HEK293 (cell line): ENCODE measurements around the gene DGKB.

Experiments
- CTCF ChIA-PET: fragments of 350-600 bp; formaldehyde crosslinking; extraction: SDS; loops from one replicate; lab custom pipeline; 2021; ENCODE audit warnings: antibody characterized with exemption; lab: Yijun Ruan, JAX
- POLR2A ChIA-PET: fragments of 300-600 bp; formaldehyde crosslinking; extraction: SDS; loops from one replicate; lab custom pipeline; 2020; ENCODE audit warnings: antibody characterized with exemption, inconsistent platforms; lab: Yijun Ruan, JAX
- H3K27ac ChIP-seq: fragments of 200-500 bp; sonication (Bioruptor generic); 2 replicates; pipeline ENCODE4 v1.5.1; 2014; ENCODE audit warnings: low read depth, low read length, control low read depth, inconsistent platforms; ENCODE audit errors: extremely low read depth
- H3K36me3 ChIP-seq, 2 experiments: fragments of 200-500 bp in 1 of 2; sonication (Bioruptor generic) in 1 of 2; 1 replicate in 1 of 2; 2 replicates in 1 of 2; pipeline ENCODE4 v1.5.1; 2014 to 2017; ENCODE audit warnings: inconsistent platforms in 2 of 2, low read length in 2 of 2; ENCODE audit not compliant: control insufficient read depth in 2 of 2, insufficient read depth in 1 of 2
- H3K4me1 ChIP-seq: fragments of 200-500 bp; sonication (Bioruptor generic); 2 replicates; pipeline ENCODE4 v1.5.1; 2014; ENCODE audit warnings: mild to moderate bottlenecking, low read length, inconsistent platforms; ENCODE audit not compliant: control insufficient read depth, insufficient read depth
- H3K4me3 ChIP-seq: 2 replicates; pipeline ENCODE4 v1.5.1; 2011; ENCODE audit warnings: low read depth, mild to moderate bottlenecking, control low read depth, low read length, moderate library complexity
- H3K9me3 ChIP-seq: fragments of 200-500 bp; sonication (Bioruptor generic); 2 replicates; pipeline ENCODE4 v1.5.1; 2014; ENCODE audit warnings: low read depth, low read length, inconsistent platforms; ENCODE audit not compliant: control insufficient read depth, insufficient read depth
- INSM2 ChIP-seq: fragments of 450-650 bp; formaldehyde crosslinking; IDR thresholded peaks from 2 replicates; pipeline ENCODE4 v1.5.1; 2016; ENCODE audit warnings: missing biosample characterization, missing genetic modification characterization
- KLF1 ChIP-seq: fragments of 450-650 bp; formaldehyde crosslinking; IDR thresholded peaks from 2 replicates; pipeline ENCODE4 v1.5.1; 2016; ENCODE audit warnings: missing biosample characterization, missing genetic modification characterization
- OVOL3 ChIP-seq: fragments of 450-650 bp; formaldehyde crosslinking; IDR thresholded peaks from 2 replicates; pipeline ENCODE4 v1.5.1; 2016; ENCODE audit warnings: missing biosample characterization, missing genetic modification characterization
- ZBTB10 ChIP-seq: fragments of 450-650 bp; formaldehyde crosslinking; IDR thresholded peaks from 2 replicates; pipeline ENCODE4 v1.5.1; 2016; ENCODE audit warnings: missing biosample characterization, missing genetic modification characterization
- ZBTB44 ChIP-seq: fragments of 450-650 bp; IDR thresholded peaks from 2 replicates; pipeline ENCODE4 v1.5.1; 2018; ENCODE audit warnings: missing biosample characterization, mild to moderate bottlenecking, missing genetic modification characterization
- ZBTB8A ChIP-seq: fragments of 450-650 bp; formaldehyde crosslinking; IDR thresholded peaks from 2 replicates; pipeline ENCODE4 v1.5.1; 2016; ENCODE audit warnings: missing biosample characterization, missing genetic modification characterization
- ZNF10 ChIP-seq: fragments of 450-650 bp; formaldehyde crosslinking; IDR thresholded peaks from 2 replicates; pipeline ENCODE4 v1.5.1; 2017; ENCODE audit warnings: missing biosample characterization, missing genetic modification characterization
- ZNF138 ChIP-seq: fragments of 450-650 bp; formaldehyde crosslinking; IDR thresholded peaks from 2 replicates; pipeline ENCODE4 v1.5.1; 2016; ENCODE audit warnings: missing biosample characterization, missing genetic modification characterization, borderline replicate concordance
- ZNF2 ChIP-seq: fragments of 450-650 bp; formaldehyde crosslinking; IDR thresholded peaks from 2 replicates; pipeline ENCODE4 v1.5.1; 2016; ENCODE audit warnings: missing biosample characterization, missing genetic modification characterization
- ZNF280D ChIP-seq: fragments of 450-650 bp; formaldehyde crosslinking; IDR thresholded peaks from 2 replicates; pipeline ENCODE4 v1.5.1; 2016; ENCODE audit warnings: missing biosample characterization, missing genetic modification characterization
- ZNF341 ChIP-seq: fragments of 450-650 bp; formaldehyde crosslinking; IDR thresholded peaks from 2 replicates; pipeline ENCODE4; 2016; ENCODE audit warnings: low read depth, missing biosample characterization, missing genetic modification characterization
- ZNF423 ChIP-seq: fragments of 450-650 bp; formaldehyde crosslinking; IDR thresholded peaks from 2 replicates; pipeline ENCODE4 v1.5.1; 2016; ENCODE audit warnings: missing biosample characterization, missing genetic modification characterization
- ZNF514 ChIP-seq: fragments of 450-650 bp; formaldehyde crosslinking; IDR thresholded peaks from 2 replicates; pipeline ENCODE4 v1.5.1; 2016; ENCODE audit warnings: missing biosample characterization, missing genetic modification characterization
- ZNF580 ChIP-seq: fragments of 450-650 bp; formaldehyde crosslinking; IDR thresholded peaks from 2 replicates; pipeline ENCODE4 v1.5.1; 2016; ENCODE audit warnings: missing biosample characterization, missing genetic modification characterization
- ZNF600 ChIP-seq: fragments of 450-650 bp; formaldehyde crosslinking; IDR thresholded peaks from 2 replicates; pipeline ENCODE4 v1.5.1; 2016; ENCODE audit warnings: missing biosample characterization, missing genetic modification characterization
- ZSCAN18 ChIP-seq: fragments of 450-650 bp; formaldehyde crosslinking; IDR thresholded peaks from 2 replicates; pipeline ENCODE4 v1.5.1; 2016; ENCODE audit warnings: missing biosample characterization, missing genetic modification characterization
- ZSCAN4 ChIP-seq: fragments of 450-650 bp; formaldehyde crosslinking; IDR thresholded peaks from 2 replicates; pipeline ENCODE4 v1.5.1; 2017; ENCODE audit warnings: missing biosample characterization, missing genetic modification characterization
- ZSCAN5A ChIP-seq: fragments of 450-650 bp; formaldehyde crosslinking; IDR thresholded peaks from 2 replicates; pipeline ENCODE4 v1.5.1; 2016; ENCODE audit warnings: missing biosample characterization, missing genetic modification characterization

DGKB gene

GRCh38 chr7:14179781-14180180 is 722.8 kb downstream of the DGKB start:
- no peaks in the 10 kb centered on the region for H3K9me3 ChIP-seq
- no peaks in the 10 kb centered on the region for H3K36me3 ChIP-seq
- no peak overlapping the region for H3K4me3 ChIP-seq
- no peaks in the 10 kb centered on the region for H3K4me1 ChIP-seq
- H3K27ac ChIP-seq, result no peak overlapping the region
- CTCF ChIA-PET, result no interaction called here
- TF ChIP-seq ZBTB8A (tag by site-specific recombination) (no peak), INSM2 (no peak), ZNF2 (tag by site-specific recombination) (no peak), ZNF514 (tag by site-specific recombination) (no peak), ZNF423 (tag by site-specific recombination) (no peak), ZSCAN18 (tag by site-specific recombination) (no peak), ZBTB10 (no peak), ZBTB44 (tag by site-specific recombination) (no peak), ZSCAN5A (tag by site-specific recombination) (no peak), OVOL3 (tag by site-specific recombination) (no peak), ZNF341 (tag by site-specific recombination) (no peak), ZSCAN4 (no peak), ZNF138 (tag by site-specific recombination) (no peak), ZNF600 (no peak), ZNF280D (tag by site-specific recombination) (no peak), ZNF580 (no peak), ZNF10 (tag by site-specific recombination) (no peak), KLF1 (tag by site-specific recombination) (no peak)
- POLR2A ChIA-PET, result no interaction called here
